ENCODE measurements around the gene SYNCRIP.
"Not testable (repeated sequence)": the region's sequence is repeated elsewhere in the genome, so short reads cannot be mapped to it uniquely, and the experiment has no call there.

SYNCRIP gene

GRCh38 chr6:85642774-85643536, at the start of gene SYNCRIP:
SYNCRIP (minus strand) TSS chr6:85642886; CDS start chr6:85641439, 1,447 bp downstream.
- no peak for TF ChIP-seq CTCF (conservative IDR thresholded peaks at IDR 0.05; ENCODE audit: low read length)
- peak; percentile 99 for DNase-seq (ENCODE audit: low read depth)
- peak within 1 kb of the TSS; percentile 99 for H3K4me3 ChIP-seq (ENCODE audit: low read length)

DNA sequence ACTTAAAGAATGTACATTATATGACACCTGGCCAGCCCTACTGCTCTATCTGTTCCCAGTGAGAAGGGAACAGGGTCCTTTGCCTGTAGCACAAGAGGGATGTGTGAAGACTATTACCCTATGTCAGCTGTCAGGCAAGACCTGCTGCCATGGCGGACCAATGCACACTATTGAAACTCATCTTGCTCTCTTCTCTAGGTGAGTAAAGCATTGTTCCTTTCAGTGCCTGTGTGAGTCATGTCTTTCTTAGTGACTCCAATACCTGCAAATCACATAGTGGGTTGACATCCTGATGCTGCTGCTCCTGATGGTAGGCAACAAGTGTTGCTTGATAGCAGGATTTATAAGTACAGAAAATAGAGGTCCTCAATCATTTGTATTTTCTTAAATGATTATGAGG, 48.8 kb upstream of the SYNCRIP start:
- no peak overlapping the region for H3K4me3 ChIP-seq (ENCODE audit: low read length)
- DNase-seq (ENCODE audit: low read depth): no peak
- no peak for TF ChIP-seq CTCF (conservative IDR thresholded peaks at IDR 0.05; ENCODE audit: low read length)

- TF ChIP-seq CTCF (conservative IDR thresholded peaks at IDR 0.05; ENCODE audit: low read length): no peak
- H3K4me3 ChIP-seq (ENCODE audit: low read length): no peak overlapping the region
- DNase-seq (ENCODE audit: low read depth): no peak
These were observed 47.4 kb upstream of the SYNCRIP start for GRCh38 chr6:85690071-85690470.

DNA sequence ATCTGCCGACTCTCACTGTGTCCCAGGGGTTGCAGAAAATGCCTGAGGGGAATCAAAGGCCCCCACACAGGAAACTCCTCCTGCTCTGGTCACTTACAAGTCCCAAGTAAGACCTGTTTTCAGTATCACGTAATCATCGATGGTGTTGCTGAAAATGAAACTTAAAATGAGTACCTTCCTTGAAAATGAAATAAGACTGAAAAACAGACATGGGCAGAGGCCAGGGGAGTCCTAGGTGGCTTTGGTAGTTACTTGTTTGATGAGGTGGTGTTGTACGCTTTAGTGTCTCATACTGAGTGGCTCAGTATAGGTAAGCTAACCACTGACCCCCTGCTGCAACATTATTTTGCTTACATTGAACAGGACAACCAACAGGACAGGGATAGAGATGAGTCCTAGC, 43.0 kb upstream of the SYNCRIP start:
- DNase-seq (ENCODE audit: low read depth): no peak
- TF ChIP-seq CTCF (conservative IDR thresholded peaks at IDR 0.05; ENCODE audit: low read length): no peak
- no peak overlapping the region for H3K4me3 ChIP-seq (ENCODE audit: low read length)

- H3K4me3 ChIP-seq (ENCODE audit: low read length): no peak overlapping the region
- DNase-seq (ENCODE audit: low read depth): no peak
- no peak for TF ChIP-seq CTCF (conservative IDR thresholded peaks at IDR 0.05; ENCODE audit: low read length)
These were observed 42.1 kb upstream of the SYNCRIP start for GRCh38 chr6:85684809-85685171.

GRCh38 chr6:85684133-85684808, 41.6 kb upstream of the SYNCRIP start:
- DNase-seq (ENCODE audit: low read depth): no peak
- no peak overlapping the region for H3K4me3 ChIP-seq (ENCODE audit: low read length)
- TF ChIP-seq CTCF (conservative IDR thresholded peaks at IDR 0.05; ENCODE audit: low read length): no peak

DNA sequence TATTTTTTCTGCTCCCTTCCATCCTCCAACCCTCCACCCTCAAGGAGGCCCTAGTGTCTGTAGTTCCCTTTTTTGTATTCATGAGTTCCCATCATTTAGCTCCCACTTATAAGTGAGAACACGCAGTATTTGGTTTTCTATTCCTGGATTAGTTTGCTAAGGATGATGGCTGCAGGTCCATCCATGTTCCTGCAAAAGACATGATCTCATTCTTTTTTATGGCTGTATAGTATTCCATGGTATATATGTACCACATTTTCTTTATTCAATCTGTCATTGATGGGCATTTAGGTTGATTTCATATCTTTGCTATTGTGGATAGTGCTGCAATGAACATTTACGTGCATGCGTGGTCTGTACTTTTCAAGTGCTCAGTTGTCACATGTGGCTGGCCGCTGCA, 39.2 kb upstream of the SYNCRIP start:
- not testable (repeated sequence) for DNase-seq (ENCODE audit: low read depth)

More for the DNA sequence above, 39.2 kb upstream of the SYNCRIP start:
- H3K4me3 ChIP-seq (ENCODE audit: low read length): not testable (repeated sequence)
